BLaER1 (cell line): ENCODE data around the gene ZPLD1.

Experiments
- H3K27ac ChIP-seq: shearing (Covaris generic); formaldehyde crosslinking; 2 replicates; pipeline ENCODE4 v1.8.1; 2022
- H3K27me3 ChIP-seq: shearing (Covaris generic); formaldehyde crosslinking; 2 replicates; pipeline ENCODE4 v1.8.1; 2022
- H3K36me3 ChIP-seq: shearing (Covaris generic); formaldehyde crosslinking; 2 replicates; pipeline ENCODE4 v1.8.1; 2022
- H3K4me1 ChIP-seq: shearing (Covaris generic); formaldehyde crosslinking; 2 replicates; pipeline ENCODE4 v1.8.1; 2022
- H3K4me2 ChIP-seq: shearing (Covaris generic); formaldehyde crosslinking; 2 replicates; pipeline ENCODE4 v1.8.1; 2022
- H3K4me3 ChIP-seq: shearing (Covaris generic); formaldehyde crosslinking; 2 replicates; pipeline ENCODE4 v1.8.1; 2022
- H3K9ac ChIP-seq: shearing (Covaris generic); formaldehyde crosslinking; 2 replicates; pipeline ENCODE4 v1.8.1; 2022
- H3K9me3 ChIP-seq: shearing (Covaris generic); formaldehyde crosslinking; 2 replicates; pipeline ENCODE4 v1.8.1; 2022
- H4K20me1 ChIP-seq: shearing (Covaris generic); formaldehyde crosslinking; 2 replicates; pipeline ENCODE4 v1.8.1; 2022
- Cebpa-rat ChIP-seq: shearing (Covaris generic); IDR thresholded peaks from 2 replicates; pipeline ENCODE4 v1.8.1; 2022

Gene ZPLD1

DNA sequence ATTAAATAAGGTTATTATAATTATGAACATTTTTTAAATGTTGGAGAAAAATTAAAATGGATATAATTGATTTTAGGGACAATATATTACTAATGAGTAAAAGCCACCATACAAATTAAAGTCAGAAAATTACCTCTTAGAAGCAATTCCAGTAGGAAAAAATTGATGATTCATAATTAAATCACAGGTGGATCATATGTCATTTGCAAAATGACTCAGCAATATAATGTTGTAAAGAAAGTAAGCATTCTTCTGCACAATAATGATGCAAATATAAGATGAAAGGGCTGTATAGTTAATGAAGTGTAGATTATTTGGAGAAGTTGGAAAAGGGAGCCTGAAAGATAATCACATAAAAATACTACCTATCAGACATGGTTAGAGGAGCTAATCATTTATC is 25.8 kb downstream of the ZPLD1 start:
- no peaks in the 10 kb centered on the region for H3K4me1 ChIP-seq
- no peak overlapping the region for H3K4me2 ChIP-seq
- H3K27ac ChIP-seq, result no peak overlapping the region
- no peak for TF ChIP-seq Cebpa-rat
- no peaks in the 10 kb centered on the region for H3K9me3 ChIP-seq
- H4K20me1 ChIP-seq, result no peaks in the 10 kb centered on the region
- H3K4me3 ChIP-seq, result no peak overlapping the region
- H3K36me3 ChIP-seq, result no peaks in the 10 kb centered on the region
- no peaks in the 10 kb centered on the region for H3K27me3 ChIP-seq
- H3K9ac ChIP-seq, result no peak overlapping the region

DNA sequence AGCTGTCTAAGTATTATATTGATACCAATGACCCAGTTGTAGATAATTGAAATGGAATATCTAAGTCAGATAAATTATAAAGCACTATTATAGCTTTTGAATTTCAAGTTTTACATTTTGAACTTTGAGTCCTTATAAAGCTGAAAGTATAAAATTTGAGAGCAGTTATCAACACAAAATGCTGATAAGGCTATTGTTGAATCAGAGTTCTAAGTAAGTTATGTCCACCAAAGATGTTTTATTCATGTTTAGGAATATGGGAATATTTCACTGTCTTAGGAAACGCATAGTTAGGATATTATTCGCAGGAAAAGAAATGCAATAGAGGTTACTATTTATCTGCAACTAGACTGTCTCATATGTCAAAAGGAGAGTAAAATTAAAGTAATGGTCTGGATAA is 29.4 kb downstream of the ZPLD1 start:
- no peak overlapping the region for H3K4me2 ChIP-seq
- no peaks in the 10 kb centered on the region for H4K20me1 ChIP-seq
- H3K36me3 ChIP-seq, result no peaks in the 10 kb centered on the region
- TF ChIP-seq Cebpa-rat, result no peak
- H3K27me3 ChIP-seq, result no peaks in the 10 kb centered on the region
- H3K9ac ChIP-seq, result no peak overlapping the region
- no peaks in the 10 kb centered on the region for H3K4me1 ChIP-seq
- H3K27ac ChIP-seq, result no peak overlapping the region
- no peaks in the 10 kb centered on the region for H3K9me3 ChIP-seq
- no peak overlapping the region for H3K4me3 ChIP-seq

DNA sequence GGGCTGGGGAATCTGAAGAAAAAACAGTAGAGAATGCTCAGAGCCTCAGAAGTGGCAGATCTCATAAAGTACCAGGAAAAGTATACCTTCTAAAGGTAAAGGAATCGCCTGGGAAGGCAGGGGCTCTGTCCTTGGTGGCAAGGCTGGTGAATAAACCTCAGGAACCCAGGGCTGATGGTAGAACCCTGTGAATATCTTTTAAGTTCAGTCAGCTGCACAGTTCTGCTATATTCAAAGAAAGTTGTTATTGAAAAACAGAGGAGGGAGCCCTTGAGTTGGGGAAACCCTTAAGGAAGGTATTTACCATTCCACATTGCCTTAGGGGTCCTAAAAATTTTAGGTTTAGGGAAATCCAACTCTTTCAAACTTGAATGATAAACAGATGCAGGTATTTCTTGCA is 31.2 kb downstream of the ZPLD1 start:
- H3K9ac ChIP-seq, result no peak overlapping the region
- no peak for TF ChIP-seq Cebpa-rat
- H3K27ac ChIP-seq, result no peak overlapping the region
- H3K4me2 ChIP-seq, result no peak overlapping the region
- H3K4me1 ChIP-seq, result no peaks in the 10 kb centered on the region
- no peaks in the 10 kb centered on the region for H3K9me3 ChIP-seq
- H3K27me3 ChIP-seq, result no peaks in the 10 kb centered on the region
- H3K36me3 ChIP-seq, result no peaks in the 10 kb centered on the region
- no peak overlapping the region for H3K4me3 ChIP-seq
- no peaks in the 10 kb centered on the region for H4K20me1 ChIP-seq

DNA sequence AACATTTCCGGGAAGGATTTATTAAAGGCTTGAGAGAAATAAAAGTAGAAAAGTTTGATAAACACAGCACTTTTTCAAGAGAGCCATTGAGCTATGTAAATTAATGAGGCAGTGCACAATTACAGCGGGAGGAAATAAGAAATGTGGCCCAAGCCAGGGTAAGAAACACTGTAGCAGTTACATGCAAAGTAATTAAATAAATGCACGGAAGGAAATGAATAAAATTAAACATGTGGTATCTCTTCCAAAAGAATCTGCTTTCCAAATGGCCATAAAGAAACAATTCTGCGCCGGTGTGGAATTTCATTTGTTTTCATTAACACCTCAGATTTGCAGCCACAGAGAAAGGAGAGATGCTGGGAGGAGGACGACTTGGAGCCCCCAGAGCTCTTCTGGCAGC is 35.3 kb downstream of the ZPLD1 start:
- Histone ChIP-seq H3K4me2 (no peak overlapping the region), H3K36me3 (no peaks in the 10 kb centered on the region), H3K9me3 (no peaks in the 10 kb centered on the region)

DNA sequence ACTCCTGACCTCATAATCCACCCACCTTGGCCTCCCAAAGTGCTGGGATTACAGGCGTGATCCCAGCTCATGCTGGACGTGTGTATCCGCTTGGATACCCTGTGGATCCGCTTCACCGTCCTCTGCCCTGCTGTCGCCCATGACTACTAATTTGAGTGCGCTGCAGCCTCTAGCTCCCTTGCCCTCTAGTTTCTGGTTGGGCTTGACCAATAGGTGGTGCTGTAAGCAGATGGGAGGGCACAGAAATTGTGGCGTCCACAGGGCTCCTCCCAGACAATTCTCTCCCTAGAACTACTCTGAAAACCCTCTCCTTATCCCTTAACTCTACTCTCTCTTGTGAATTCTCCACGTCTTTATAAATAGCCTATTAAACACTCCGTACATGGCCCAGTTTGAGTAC is 36.2 kb downstream of the ZPLD1 start:
- Histone ChIP-seq H3K27ac (no peak overlapping the region), H3K4me1 (no peaks in the 10 kb centered on the region), H3K27me3 (no peaks in the 10 kb centered on the region), H3K9ac (no peak overlapping the region), H3K4me2 (no peak overlapping the region), H3K9me3 (no peaks in the 10 kb centered on the region), H4K20me1 (no peaks in the 10 kb centered on the region), H3K4me3 (no peak overlapping the region), H3K36me3 (no peaks in the 10 kb centered on the region)
- TF ChIP-seq Cebpa-rat, result no peak

More for the DNA sequence above, 35.3 kb downstream of the ZPLD1 start:
- no peak for TF ChIP-seq Cebpa-rat
- H3K27me3 ChIP-seq, result no peaks in the 10 kb centered on the region
- no peak overlapping the region for H3K27ac ChIP-seq
- H4K20me1 ChIP-seq, result no peaks in the 10 kb centered on the region
- H3K4me1 ChIP-seq, result no peaks in the 10 kb centered on the region
- H3K9ac ChIP-seq, result no peak overlapping the region
- H3K4me3 ChIP-seq, result no peak overlapping the region

DNA sequence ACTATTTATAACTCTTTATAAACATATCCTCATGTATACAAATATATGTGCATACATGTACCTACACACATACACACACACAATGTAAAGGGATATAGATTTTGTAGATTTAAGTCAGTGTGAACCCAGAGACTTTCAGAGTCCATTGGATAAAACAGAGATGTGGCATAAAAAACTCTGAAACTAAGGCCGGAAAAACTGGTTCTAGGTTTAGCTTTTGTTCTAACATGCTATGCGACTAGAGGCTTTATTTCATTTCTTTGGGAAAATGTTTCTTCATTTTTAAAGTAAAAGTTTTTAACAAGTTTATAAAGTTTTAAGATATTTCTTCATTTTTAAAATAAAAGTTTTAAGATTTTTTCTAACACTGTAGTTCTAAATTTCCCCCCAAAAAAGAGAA is 36.7 kb downstream of the ZPLD1 start:
- H3K9me3 ChIP-seq, result no peaks in the 10 kb centered on the region
- no peaks in the 10 kb centered on the region for H3K27me3 ChIP-seq
- no peaks in the 10 kb centered on the region for H3K4me1 ChIP-seq
- no peaks in the 10 kb centered on the region for H3K36me3 ChIP-seq
- H3K27ac ChIP-seq, result no peak overlapping the region
- no peak overlapping the region for H3K4me3 ChIP-seq
- no peak for TF ChIP-seq Cebpa-rat
- H4K20me1 ChIP-seq, result no peaks in the 10 kb centered on the region
- no peak overlapping the region for H3K9ac ChIP-seq
- no peak overlapping the region for H3K4me2 ChIP-seq

DNA sequence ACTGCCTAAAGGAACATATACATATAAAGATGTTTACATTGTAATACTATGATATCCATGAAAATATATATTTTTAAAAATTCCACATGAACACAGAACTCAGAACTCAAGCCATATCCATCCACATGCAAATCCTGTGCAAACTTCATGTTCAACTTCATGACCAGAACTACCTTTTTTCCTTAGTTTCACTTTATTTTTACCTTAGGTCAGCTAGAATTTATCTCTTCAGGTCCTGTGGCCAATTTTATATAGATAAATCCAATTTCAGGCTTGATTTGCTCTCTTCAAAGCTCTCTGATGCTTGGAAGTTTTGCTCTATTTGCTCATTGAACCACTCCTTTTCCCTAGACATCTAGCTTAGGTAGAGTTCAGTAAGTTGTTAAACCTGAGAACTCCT is 38.8 kb downstream of the ZPLD1 start:
- Histone ChIP-seq H3K4me1 (no peaks in the 10 kb centered on the region), H3K27ac (no peak overlapping the region), H3K4me2 (no peak overlapping the region), H4K20me1 (no peaks in the 10 kb centered on the region), H3K9ac (no peak overlapping the region), H3K27me3 (no peaks in the 10 kb centered on the region), H3K36me3 (no peaks in the 10 kb centered on the region), H3K4me3 (no peak overlapping the region), H3K9me3 (no peaks in the 10 kb centered on the region)
- TF ChIP-seq Cebpa-rat, result no peak

DNA sequence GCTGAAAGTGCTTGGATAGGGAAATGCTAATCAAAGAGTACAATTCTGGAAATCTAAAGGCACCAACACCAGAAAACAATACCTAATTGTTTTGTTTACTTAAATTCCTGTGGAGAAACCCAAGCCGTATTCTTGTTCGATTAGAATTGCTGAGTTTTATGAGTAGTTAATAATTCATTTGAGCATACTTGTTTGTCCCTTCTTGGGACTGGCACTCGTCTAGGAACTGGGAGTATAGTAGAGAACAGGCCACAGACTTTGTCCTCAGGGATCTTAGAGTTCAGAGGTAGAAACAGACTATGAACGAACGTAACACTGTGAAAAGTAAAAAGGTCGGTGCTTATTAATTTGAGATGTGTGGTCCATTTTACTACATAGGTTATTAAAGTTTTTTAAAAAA is 39.4 kb downstream of the ZPLD1 start:
- no peak overlapping the region for H3K4me2 ChIP-seq
- H4K20me1 ChIP-seq, result no peaks in the 10 kb centered on the region
- no peaks in the 10 kb centered on the region for H3K36me3 ChIP-seq
- no peak overlapping the region for H3K9ac ChIP-seq
- no peaks in the 10 kb centered on the region for H3K4me1 ChIP-seq
- no peak overlapping the region for H3K27ac ChIP-seq
- no peaks in the 10 kb centered on the region for H3K27me3 ChIP-seq
- no peak for TF ChIP-seq Cebpa-rat
- H3K9me3 ChIP-seq, result no peaks in the 10 kb centered on the region
- H3K4me3 ChIP-seq, result no peak overlapping the region

DNA sequence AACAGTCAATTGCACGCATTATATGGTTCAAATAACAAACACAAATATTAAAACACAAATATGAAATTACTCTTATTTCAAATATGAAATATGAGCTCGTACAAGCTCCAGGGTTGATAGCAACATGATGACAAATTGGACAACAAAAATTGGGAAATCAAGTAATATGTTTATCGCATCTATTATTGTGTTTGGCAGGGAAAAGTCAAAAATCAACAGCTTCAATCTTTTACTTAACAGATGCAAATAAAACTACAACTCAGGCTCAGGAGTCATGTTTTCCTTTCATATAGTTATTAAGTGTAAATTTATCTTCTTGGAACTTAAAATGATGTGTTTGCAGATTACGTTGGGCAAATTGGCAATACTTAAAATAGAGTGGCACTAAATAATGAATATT is 41.4 kb downstream of the ZPLD1 start:
- Histone ChIP-seq H3K9me3 (no peaks in the 10 kb centered on the region), H3K4me3 (no peak overlapping the region), H3K4me1 (no peaks in the 10 kb centered on the region), H3K27me3 (no peaks in the 10 kb centered on the region), H4K20me1 (no peaks in the 10 kb centered on the region), H3K27ac (no peak overlapping the region), H3K36me3 (no peaks in the 10 kb centered on the region), H3K9ac (no peak overlapping the region), H3K4me2 (no peak overlapping the region)
- no peak for TF ChIP-seq Cebpa-rat

DNA sequence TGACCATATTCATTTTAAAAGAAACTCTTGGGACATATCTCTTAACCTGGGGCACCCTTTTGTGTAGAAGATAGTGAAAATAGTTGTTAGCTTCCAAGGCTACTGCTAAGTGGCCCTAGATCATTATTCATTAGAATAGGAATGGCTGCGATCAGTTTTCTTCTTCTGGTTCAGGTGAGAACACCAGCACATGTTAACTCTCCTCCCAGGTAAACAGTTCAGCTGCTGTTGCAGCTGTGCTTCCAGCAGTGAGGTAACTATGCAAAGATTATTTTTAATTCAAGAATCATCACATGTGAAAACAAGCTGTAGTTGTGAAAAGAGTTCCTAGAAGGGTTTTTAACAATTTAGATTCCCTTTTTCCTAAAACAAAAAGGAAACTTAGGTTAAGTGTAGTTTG is 43.3 kb downstream of the ZPLD1 start:
- H3K4me3 ChIP-seq, result no peak overlapping the region
- no peaks in the 10 kb centered on the region for H3K9me3 ChIP-seq
- no peaks in the 10 kb centered on the region for H3K36me3 ChIP-seq
- H3K27me3 ChIP-seq, result no peaks in the 10 kb centered on the region
- no peak overlapping the region for H3K4me2 ChIP-seq
- no peaks in the 10 kb centered on the region for H3K4me1 ChIP-seq
- H3K27ac ChIP-seq, result no peak overlapping the region
- TF ChIP-seq Cebpa-rat, result no peak
- no peak overlapping the region for H3K9ac ChIP-seq
- H4K20me1 ChIP-seq, result no peaks in the 10 kb centered on the region

DNA sequence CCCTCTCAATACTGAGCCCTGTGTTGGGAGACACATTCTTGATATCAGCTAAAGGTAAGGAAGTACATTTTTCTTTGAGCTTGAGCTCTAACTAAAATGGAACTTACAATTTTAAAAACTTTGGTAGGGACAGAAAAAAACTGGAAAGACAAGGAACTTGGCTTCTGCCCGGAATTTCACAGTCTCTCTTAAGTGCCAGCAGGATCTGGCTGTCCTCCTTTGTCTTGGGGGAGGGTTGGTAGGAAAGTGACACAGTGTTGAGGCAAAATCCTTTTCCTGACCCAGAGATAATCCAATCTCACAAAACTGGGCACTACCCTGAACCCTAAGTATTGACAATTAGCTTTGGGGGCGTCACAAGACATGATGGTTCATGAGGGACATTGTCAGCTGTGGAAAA is 45.3 kb downstream of the ZPLD1 start:
- no peak overlapping the region for H3K27ac ChIP-seq
- no peaks in the 10 kb centered on the region for H3K36me3 ChIP-seq
- no peaks in the 10 kb centered on the region for H4K20me1 ChIP-seq
- no peaks in the 10 kb centered on the region for H3K27me3 ChIP-seq
- H3K9me3 ChIP-seq, result no peaks in the 10 kb centered on the region
- H3K4me1 ChIP-seq, result no peaks in the 10 kb centered on the region
- no peak overlapping the region for H3K9ac ChIP-seq
- no peak overlapping the region for H3K4me3 ChIP-seq
- no peak for TF ChIP-seq Cebpa-rat
- H3K4me2 ChIP-seq, result no peak overlapping the region
